PC-9 (cell line): ENCODE measurements around the gene TMEM179B. TPM values are rescaled to one million over a fixed set of nuclear protein-coding genes. Genes with fewer than 3 reads are reported as not detected.

ENCODE experiments used
- BruUV-seq: library from RNA; stranded (reverse); fragments of 400-500 nt; replicated peaks from 2 replicates; lab custom pipeline; 2021; lab: Mats Ljungman, UMichigan
- CTCF ChIA-PET: fragments of 300-600 bp; sonication (Branson Sonifier 250); formaldehyde crosslinking; loops from one replicate; lab custom pipeline; 2022; ENCODE audit warnings: antibody characterized with exemption; lab: Charles Lee
- POLR2A ChIA-PET: fragments of 300-600 bp; sonication (Branson Sonifier 250); formaldehyde crosslinking; loops from one replicate; lab custom pipeline; 2022; ENCODE audit warnings: antibody characterized with exemption; ENCODE audit not compliant: unreplicated experiment; lab: Charles Lee
- DNase-seq, 2 experiments: peaks; one replicate each; pipeline versions ENCODE4 v3.0.0 to v3.0.0-alpha.2; 2015 to 2022; ENCODE audit warnings: mixed read lengths in 1 of 2
- H2AFZ ChIP-seq: fragments of 200-600 bp; sonication (generic); 2 replicates; pipeline ENCODE4 v1.8.1; 2017; ENCODE audit warnings: antibody characterized with exemption
- H3F3A ChIP-seq: fragments of 200-600 bp; sonication (generic); 2 replicates; pipeline ENCODE4 v1.8.1; 2017; ENCODE audit warnings: antibody characterized with exemption, mild to moderate bottlenecking, low read depth; ENCODE audit not compliant: insufficient read depth
- H3K27ac ChIP-seq: fragments of 200-600 bp; sonication (generic); 2 replicates; pipeline ENCODE4 v1.6.1; 2016; ENCODE audit warnings: mixed run types
- H3K27me3 ChIP-seq: fragments of 200-600 bp; sonication (generic); 2 replicates; pipeline ENCODE4 v1.6.1; 2016; ENCODE audit warnings: low read depth, mixed run types; ENCODE audit not compliant: insufficient read depth
- H3K36me3 ChIP-seq: fragments of 200-600 bp; sonication (generic); 2 replicates; pipeline ENCODE4 v1.6.1; 2016; ENCODE audit warnings: low read depth, mixed run types
- H3K4me1 ChIP-seq: fragments of 200-600 bp; sonication (generic); replicated peaks from 2 replicates; pipeline ENCODE4 v1.6.1; 2016; ENCODE audit warnings: mixed run types; ENCODE audit not compliant: insufficient read depth
- H3K4me2 ChIP-seq: fragments of 200-600 bp; sonication (generic); 2 replicates; pipeline ENCODE4 v1.6.1; 2017; ENCODE audit warnings: mixed run types
- H3K4me3 ChIP-seq: fragments of 200-600 bp; sonication (generic); 2 replicates; pipeline ENCODE4 v1.6.1; 2016; ENCODE audit warnings: mixed run types
- H3K79me2 ChIP-seq: fragments of 200-600 bp; sonication (generic); 2 replicates; pipeline ENCODE4 v1.6.1; 2017; ENCODE audit warnings: low read depth, mixed run types
- H3K9me2 ChIP-seq: fragments of 200-600 bp; sonication (generic); 2 replicates; pipeline ENCODE4 v1.8.1; 2017; ENCODE audit warnings: mild to moderate bottlenecking; ENCODE audit not compliant: insufficient read depth
- H3K9me3 ChIP-seq: fragments of 200-600 bp; sonication (generic); 2 replicates; pipeline ENCODE4 v1.8.1; 2016; ENCODE audit warnings: low read depth; ENCODE audit not compliant: insufficient read depth
- H4K20me1 ChIP-seq: fragments of 200-600 bp; sonication (generic); 2 replicates; pipeline ENCODE4 v1.8.1; 2017; ENCODE audit not compliant: insufficient read depth
- EZH2 ChIP-seq: fragments of 200-600 bp; sonication (generic); IDR thresholded peaks from 2 replicates; pipeline ENCODE4 v1.8.0; 2017; ENCODE audit warnings: antibody characterized with exemption, low read depth
- intact Hi-C: fragments of 100-400 bp; cut with micrococcal nuclease; formaldehyde crosslinking; loops from one replicate; pipeline ENCODE4 v1.10.0; 2022; ENCODE audit not compliant: unreplicated experiment
- total RNA-seq: library from RNA; stranded (reverse); gene quantifications from 2 replicates; pipeline ENCODE4 v1.2.3, GENCODE V29; 2021
- TF ChIP-seq, protein P1 (sequence below): fragments of 200-600 bp; sonication (generic); conservative IDR thresholded peaks from 2 replicates; pipeline ENCODE4 v1.6.1; 2017; ENCODE audit warnings: mixed run types, antibody characterized with exemption, mild to moderate bottlenecking, moderate library complexity

The TMEM179B gene
- total RNA-seq, 1 experiment from 2014 or later, result 45.5 TPM

DNA sequence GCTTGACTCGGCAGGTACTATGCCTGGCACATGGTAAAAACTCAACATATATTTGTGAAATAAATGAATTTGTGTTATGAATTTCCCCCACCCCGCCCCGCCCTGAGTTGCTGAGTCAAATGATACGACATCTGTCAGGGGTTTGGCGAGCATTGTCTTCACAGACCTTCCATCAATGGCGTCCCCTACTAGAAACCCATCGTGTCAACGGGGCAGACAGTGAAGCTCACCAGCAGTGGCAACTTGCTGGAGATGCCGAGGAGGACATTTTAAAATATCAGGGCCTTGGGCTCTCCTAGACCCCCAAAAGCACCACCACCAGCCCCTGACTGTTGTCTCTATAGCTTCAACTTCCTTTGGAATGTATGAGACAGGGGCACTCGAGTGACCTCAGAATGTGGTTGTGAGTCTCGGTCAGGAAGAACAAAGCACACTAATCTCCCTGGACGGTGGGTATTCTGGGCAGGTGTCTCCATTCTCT, 18.8 kb downstream of the TMEM179B start:
- no TSS peak for BruUV-seq
- Histone ChIP-seq H3K27me3 (no peaks in the 10 kb centered on the region), H3K9me3 (no peaks in the 10 kb centered on the region), H3K4me1 (peaks cover 20% of the 10 kb centered on the region), H3K27ac (peak overlapping the region; percentile 14; the same call in 1 of the 2 replicates), H3K4me2 (peak overlapping the region; percentile 76), H3F3A (peaks cover 31% of the 10 kb centered on the region; the same call in 1 of the 2 replicates), H4K20me1 (no peaks in the 10 kb centered on the region; the same call in 1 of the 2 replicates), H2AFZ (peak overlapping the region; percentile 62), H3K79me2 (peaks cover 32% of the 10 kb centered on the region), H3K9me2 (no peaks in the 10 kb centered on the region), H3K4me3 (peak overlapping the region; percentile 94), H3K36me3 (peaks cover 23% of the 10 kb centered on the region; the same call in 1 of the 2 replicates)
- no peak for TF ChIP-seq EZH2
- TF ChIP-seq, protein P1, sequence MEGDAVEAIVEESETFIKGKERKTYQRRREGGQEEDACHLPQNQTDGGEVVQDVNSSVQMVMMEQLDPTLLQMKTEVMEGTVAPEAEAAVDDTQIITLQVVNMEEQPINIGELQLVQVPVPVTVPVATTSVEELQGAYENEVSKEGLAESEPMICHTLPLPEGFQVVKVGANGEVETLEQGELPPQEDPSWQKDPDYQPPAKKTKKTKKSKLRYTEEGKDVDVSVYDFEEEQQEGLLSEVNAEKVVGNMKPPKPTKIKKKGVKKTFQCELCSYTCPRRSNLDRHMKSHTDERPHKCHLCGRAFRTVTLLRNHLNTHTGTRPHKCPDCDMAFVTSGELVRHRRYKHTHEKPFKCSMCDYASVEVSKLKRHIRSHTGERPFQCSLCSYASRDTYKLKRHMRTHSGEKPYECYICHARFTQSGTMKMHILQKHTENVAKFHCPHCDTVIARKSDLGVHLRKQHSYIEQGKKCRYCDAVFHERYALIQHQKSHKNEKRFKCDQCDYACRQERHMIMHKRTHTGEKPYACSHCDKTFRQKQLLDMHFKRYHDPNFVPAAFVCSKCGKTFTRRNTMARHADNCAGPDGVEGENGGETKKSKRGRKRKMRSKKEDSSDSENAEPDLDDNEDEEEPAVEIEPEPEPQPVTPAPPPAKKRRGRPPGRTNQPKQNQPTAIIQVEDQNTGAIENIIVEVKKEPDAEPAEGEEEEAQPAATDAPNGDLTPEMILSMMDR, result no peak
- ChIA-PET POLR2A (interaction anchor here (0.8 to 1.4 kb wide), 2 partner anchors 26 to 35 kb away, joined by 4 to 20 read pairs; partner anchors contain the start of gene STX5), CTCF (interaction anchor here (0.6 to 0.7 kb wide), 4 partner anchors 35 to 1036 kb away, joined by 3 to 11 read pairs (median 6); no protein-coding TSS in a partner anchor)
- no peak for DNase-seq
- intact Hi-C loops, result loop anchor here (1.0 to 2.0 kb wide), 2 partner anchors 19 to 26 kb away; partner anchors contain the start of genes STX5, TEX54 and TMEM179B

GRCh38 chr11:62806611-62807121, 19.5 kb downstream of the TMEM179B start:
- Histone ChIP-seq H3K79me2 (peaks cover 32% of the 10 kb centered on the region), H3K4me2 (peak overlapping the region; percentile 76), H3K9me2 (no peaks in the 10 kb centered on the region), H3K27ac (peak overlapping the region; percentile 14; the same call in 1 of the 2 replicates), H3K36me3 (0 out of 2 replicates have a peak, but pooled peaks cover 16% of the 10 kb centered on the region), H3K4me1 (peaks cover 20% of the 10 kb centered on the region), H3K9me3 (no peaks in the 10 kb centered on the region), H2AFZ (no peak overlapping the region), H3F3A (peaks cover 37% of the 10 kb centered on the region; the same call in 1 of the 2 replicates), H3K4me3 (no peak overlapping the region), H3K27me3 (no peaks in the 10 kb centered on the region), H4K20me1 (no peaks in the 10 kb centered on the region; the same call in 1 of the 2 replicates)
- CTCF ChIA-PET, result interaction anchor here (0.6 to 0.7 kb wide), 2 partner anchors 34 to 215 kb away, joined by 3 to 11 read pairs; no protein-coding TSS in a partner anchor
- POLR2A ChIA-PET, result interaction anchor here (0.7 to 1.4 kb wide), 2 partner anchors 35 to 1005 kb away, joined by 4 to 20 read pairs; no protein-coding TSS in a partner anchor
- peak in 1 of 2 experiments; percentile 25 for DNase-seq
- BruUV-seq, result no TSS peak
- intact Hi-C loops, result no loop called here
- no peak for TF ChIP-seq EZH2
- TF ChIP-seq, protein P1, result no peak

- no peak for TF ChIP-seq EZH2
- TF ChIP-seq, protein P1, result no peak
- no peaks in the 10 kb centered on the region for H3K36me3 ChIP-seq
- H3K9me2 ChIP-seq, result no peaks in the 10 kb centered on the region
- no peaks in the 10 kb centered on the region for H3K27me3 ChIP-seq
- H3K4me1 ChIP-seq, result peaks cover 8% of the 10 kb centered on the region
- H3K27ac ChIP-seq, result no peak overlapping the region
- no TSS peak for BruUV-seq
- intact Hi-C loops, result no loop called here
- ChIA-PET POLR2A (no interaction called here), CTCF (no interaction called here)
- no peak for DNase-seq
- H4K20me1 ChIP-seq, result no peaks in the 10 kb centered on the region
- no peaks in the 10 kb centered on the region for H3K9me3 ChIP-seq
- peaks cover 51% of the 10 kb centered on the region for H3F3A ChIP-seq
- no peak overlapping the region for H3K4me3 ChIP-seq
- no peak overlapping the region for H2AFZ ChIP-seq
- no peak overlapping the region for H3K4me2 ChIP-seq
- H3K79me2 ChIP-seq, result no peaks in the 10 kb centered on the region
Observed at GRCh38 chr11:62810748-62811147, 23.5 kb downstream of the TMEM179B start.
